Activated T-helper 2 cell treated with anti-CD3 and anti-CD28 coated beads, Interferon-gamma antibody, Interleukin-2, Interleukin-4, amounts not matched to agents 10 μg/mL and 5 μg/mL and 100 μg/mL, durations not matched to agents 14 hours and 24 hours and 36 hours (primary cell): ENCODE data around the gene TSHZ3. TPM values are rescaled to one million over a fixed set of nuclear protein-coding genes. Genes with fewer than 3 reads are reported as not detected.

Source experiments
- DNase-seq: peaks from one replicate; pipeline ENCODE4 v3.0.0; 2021; ENCODE audit warnings: low spot score
- H3K27ac Mint-ChIP-seq: one replicate; pipeline ENCODE4 v1.8.0; 2021; ENCODE audit warnings: mixed read lengths
- H3K27me3 Mint-ChIP-seq: one replicate; pipeline ENCODE4 v1.8.0; 2021; ENCODE audit warnings: low read depth, mixed read lengths
- H3K36me3 Mint-ChIP-seq: one replicate; pipeline ENCODE4 v1.8.0; 2021; ENCODE audit warnings: low read depth, mixed read lengths
- H3K4me1 Mint-ChIP-seq: one replicate; pipeline ENCODE4 v1.8.0; 2021; ENCODE audit warnings: low read depth, mixed read lengths
- H3K4me3 Mint-ChIP-seq: one replicate; pipeline ENCODE4 v1.8.0; 2021; ENCODE audit warnings: low read depth, mild to moderate bottlenecking, moderate library complexity, mixed read lengths
- H3K9me3 Mint-ChIP-seq: one replicate; pipeline ENCODE4 v1.8.0; 2021; ENCODE audit warnings: mixed read lengths
- intact Hi-C: fragments of 100-400 bp; cut with micrococcal nuclease; formaldehyde crosslinking; loops from one replicate; pipeline ENCODE4 v1.15.1; 2023
- total RNA-seq: library from RNA; stranded (reverse); gene quantifications from 2 replicates; pipeline ENCODE4 v1.2.3, GENCODE V29; 2022

TSHZ3 gene
- total RNA-seq, 1 donor from 2014 or later = 0.66 TPM

DNA sequence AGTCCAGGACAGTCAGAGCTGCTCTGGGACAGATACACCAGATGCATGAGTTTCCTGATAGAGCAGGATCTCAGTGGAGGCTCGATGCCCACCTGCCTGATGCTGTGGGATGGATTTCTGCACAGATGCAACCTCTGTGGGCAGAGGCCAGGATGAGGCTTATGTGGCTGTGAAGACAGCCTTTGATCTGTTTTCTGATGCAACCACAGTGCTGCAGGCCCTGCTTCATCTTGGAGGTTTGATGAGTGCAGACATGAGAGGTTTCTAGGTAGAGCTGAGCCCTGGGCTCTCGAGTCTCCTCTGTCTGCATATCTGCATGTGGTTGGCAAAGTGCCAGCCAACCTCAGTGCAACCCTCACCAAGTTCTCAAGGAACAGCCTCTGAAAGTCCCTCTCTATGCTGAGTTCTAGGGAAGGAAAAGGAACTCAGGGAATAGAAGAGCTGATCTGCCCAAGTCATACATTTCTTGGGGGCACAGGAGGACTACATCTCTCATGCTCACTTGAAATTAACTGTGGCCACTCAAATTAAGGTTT, 23.1 kb upstream of the TSHZ3 start:
- H3K27me3 Mint-ChIP-seq = peaks cover 5% of the 10 kb centered on the region
- no peaks in the 10 kb centered on the region for H3K9me3 Mint-ChIP-seq
- H3K36me3 Mint-ChIP-seq = no peaks in the 10 kb centered on the region
- DNase-seq = no peak
- intact Hi-C loops = no loop called here
- no peak overlapping the region for H3K4me3 Mint-ChIP-seq
- H3K27ac Mint-ChIP-seq = no peak overlapping the region
- no peaks in the 10 kb centered on the region for H3K4me1 Mint-ChIP-seq

- Mint-ChIP-seq H3K27ac (no peak overlapping the region), H3K4me1 (no peaks in the 10 kb centered on the region), H3K27me3 (peaks cover 5% of the 10 kb centered on the region), H3K36me3 (no peaks in the 10 kb centered on the region), H3K4me3 (no peak overlapping the region), H3K9me3 (no peaks in the 10 kb centered on the region)
- no peak for DNase-seq
- intact Hi-C loops = no loop called here
Measured at GRCh38 chr19:31370216-31370615, 21.0 kb upstream of the TSHZ3 start.

GRCh38 chr19:31364963-31365362, 15.7 kb upstream of the TSHZ3 start:
- no peak overlapping the region for H3K27ac Mint-ChIP-seq
- no peaks in the 10 kb centered on the region for H3K36me3 Mint-ChIP-seq
- no peaks in the 10 kb centered on the region for H3K9me3 Mint-ChIP-seq
- no peak overlapping the region for H3K4me3 Mint-ChIP-seq
- peaks cover 12% of the 10 kb centered on the region for H3K27me3 Mint-ChIP-seq
- H3K4me1 Mint-ChIP-seq = no peaks in the 10 kb centered on the region
- intact Hi-C loops = no loop called here
- DNase-seq = no peak

DNA sequence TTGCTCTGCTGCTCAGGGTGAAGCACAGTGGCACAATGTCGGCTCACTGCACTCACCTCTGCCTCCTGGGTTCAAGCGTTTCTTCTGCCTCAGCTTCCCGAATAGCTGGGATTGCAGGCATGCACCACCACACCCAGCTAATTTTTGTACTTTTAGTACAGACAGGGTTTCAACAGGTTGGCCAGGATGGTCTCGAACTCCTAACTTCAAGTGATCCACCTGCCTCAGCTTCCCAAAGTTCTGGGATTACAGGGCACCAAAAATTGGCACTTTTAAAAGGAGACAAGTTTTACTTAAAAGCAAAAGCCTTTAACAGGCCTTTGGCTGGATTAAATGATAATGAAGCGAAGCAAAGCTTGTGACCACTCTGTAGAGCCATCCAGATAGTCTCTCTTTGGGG, 12.5 kb upstream of the TSHZ3 start:
- intact Hi-C loops = no loop called here
- peaks cover 26% of the 10 kb centered on the region for H3K27me3 Mint-ChIP-seq
- no peaks in the 10 kb centered on the region for H3K36me3 Mint-ChIP-seq
- no peak for DNase-seq
- no peaks in the 10 kb centered on the region for H3K9me3 Mint-ChIP-seq
- H3K4me3 Mint-ChIP-seq = no peak overlapping the region
- no peak overlapping the region for H3K27ac Mint-ChIP-seq
- H3K4me1 Mint-ChIP-seq = peaks cover 2% of the 10 kb centered on the region

DNA sequence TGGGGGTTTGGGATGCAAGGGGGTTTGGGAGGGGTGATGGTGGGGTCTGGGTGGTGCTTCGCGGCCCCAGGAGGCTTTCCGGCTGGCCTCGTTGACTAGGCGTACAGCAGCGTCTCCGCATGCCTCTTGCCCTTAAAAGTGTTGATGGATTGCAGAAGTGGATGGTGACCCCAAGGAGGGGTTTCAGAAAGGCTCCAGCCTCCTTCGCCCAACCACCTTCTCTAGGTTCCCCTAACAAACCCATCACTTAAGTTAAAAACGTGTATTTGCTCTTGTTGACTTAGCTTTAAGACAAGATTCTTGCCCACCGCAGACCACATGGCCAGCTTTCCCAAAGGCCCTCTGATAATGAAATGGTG, 8.1 kb upstream of the TSHZ3 start:
- Mint-ChIP-seq H3K36me3 (no peaks in the 10 kb centered on the region), H3K4me1 (peaks cover 14% of the 10 kb centered on the region), H3K27me3 (peaks cover 61% of the 10 kb centered on the region), H3K27ac (no peak overlapping the region), H3K4me3 (no peak overlapping the region), H3K9me3 (no peaks in the 10 kb centered on the region)
- no peak for DNase-seq
- intact Hi-C loops = loop anchor here (1.0 to 10.0 kb wide), 6 partner anchors 145 to 1825 kb away; partner anchors contain the start of gene ZNF536

GRCh38 chr19:31356587-31357314, 7.5 kb upstream of the TSHZ3 start:
- Mint-ChIP-seq H3K27ac (peak overlapping the region; percentile 42), H3K9me3 (no peaks in the 10 kb centered on the region)

GRCh38 chr19:31355665-31356289, 6.5 kb upstream of the TSHZ3 start:
- Mint-ChIP-seq H3K27ac (no peak overlapping the region), H3K36me3 (no peaks in the 10 kb centered on the region)
- intact Hi-C loops = loop anchor here (2.0 to 10.0 kb wide), 5 partner anchors 143 to 1823 kb away; partner anchors contain the start of gene ZNF536

More at GRCh38 chr19:31356587-31357314, 7.5 kb upstream of the TSHZ3 start:
- H3K4me1 Mint-ChIP-seq = peaks cover 17% of the 10 kb centered on the region
- peaks cover 62% of the 10 kb centered on the region for H3K27me3 Mint-ChIP-seq
- H3K4me3 Mint-ChIP-seq = no peak overlapping the region
- intact Hi-C loops = loop anchor here (1.0 to 10.0 kb wide), 6 partner anchors 144 to 1824 kb away; partner anchors contain the start of gene ZNF536
- no peak for DNase-seq
- no peaks in the 10 kb centered on the region for H3K36me3 Mint-ChIP-seq

DNA sequence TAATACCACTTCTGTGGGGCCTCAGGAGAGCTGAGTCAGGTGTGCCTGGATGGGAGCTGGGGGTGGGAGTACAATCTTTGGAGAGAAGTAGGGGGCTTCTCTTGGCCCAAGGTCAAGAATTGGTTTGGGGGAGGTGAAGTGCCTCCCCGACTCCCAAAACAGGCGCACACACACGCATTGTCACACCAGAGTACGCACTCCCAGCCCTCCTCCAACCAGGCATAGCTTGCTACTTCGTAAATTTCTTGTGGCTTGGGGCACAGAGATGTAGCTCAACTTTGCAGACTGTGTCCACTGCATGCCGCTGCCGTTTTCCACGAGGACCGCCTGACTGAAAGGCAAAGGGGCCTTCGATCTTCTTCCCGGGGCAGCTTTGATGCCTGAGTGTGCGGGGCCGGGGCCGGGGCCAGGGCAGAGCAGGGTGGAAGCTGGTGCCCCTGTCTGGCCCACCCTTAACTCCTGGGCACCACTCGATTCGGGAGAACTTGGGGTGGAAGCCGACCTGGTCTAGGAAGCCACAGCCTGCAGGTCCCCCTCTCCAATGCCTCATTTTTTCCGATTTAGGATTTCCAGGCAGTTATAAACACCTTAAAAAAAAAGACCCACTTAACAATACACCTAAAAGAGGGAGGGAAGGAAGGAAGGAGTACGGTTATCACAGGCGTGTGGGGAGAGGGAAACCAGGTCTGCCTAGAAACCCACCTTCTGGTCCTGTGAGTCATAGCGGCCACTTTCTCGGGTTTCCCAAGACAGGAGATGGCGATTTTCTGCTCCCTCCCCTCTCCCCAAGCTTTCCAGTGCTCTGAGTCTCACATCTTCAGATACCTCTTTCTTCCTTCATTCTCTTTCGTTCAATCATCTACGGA, 5.8 kb upstream of the TSHZ3 start:
- no peak for DNase-seq
- Mint-ChIP-seq H3K4me3 (no peak overlapping the region), H3K27ac (no peak overlapping the region), H3K4me1 (peaks cover 19% of the 10 kb centered on the region), H3K9me3 (no peaks in the 10 kb centered on the region), H3K27me3 (peaks cover 64% of the 10 kb centered on the region), H3K36me3 (no peaks in the 10 kb centered on the region)
- intact Hi-C loops = loop anchor here (5.0 to 10.0 kb wide), 4 partner anchors 143 to 1823 kb away; partner anchors contain the start of gene ZNF536

More at GRCh38 chr19:31355665-31356289, 6.5 kb upstream of the TSHZ3 start:
- no peak for DNase-seq
- H3K4me1 Mint-ChIP-seq = peaks cover 19% of the 10 kb centered on the region
- H3K27me3 Mint-ChIP-seq = peaks cover 64% of the 10 kb centered on the region
- H3K4me3 Mint-ChIP-seq = no peak overlapping the region
- H3K9me3 Mint-ChIP-seq = no peaks in the 10 kb centered on the region

DNA sequence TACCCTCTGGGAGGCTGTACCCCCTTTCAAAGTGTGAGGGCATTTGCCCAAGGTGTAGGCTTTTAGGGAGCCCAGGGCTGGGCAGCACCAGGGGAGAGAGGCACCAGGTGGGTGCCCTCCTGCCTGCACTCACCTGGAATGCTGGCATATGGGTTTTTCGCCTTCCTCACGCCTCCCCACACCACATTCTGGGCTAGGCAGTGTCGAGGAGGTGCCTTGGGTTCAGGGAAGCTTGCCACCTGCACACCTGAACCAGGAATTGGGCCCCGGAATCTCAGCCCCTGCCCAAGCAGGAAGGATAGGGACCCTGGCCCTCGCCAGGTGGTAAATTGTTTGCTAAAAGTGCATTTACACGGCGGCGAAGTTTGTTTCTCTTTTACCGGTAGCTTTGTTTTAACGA, 5.1 kb upstream of the TSHZ3 start:
- Mint-ChIP-seq H3K27me3 (peaks cover 64% of the 10 kb centered on the region), H3K4me3 (no peak overlapping the region), H3K4me1 (peaks cover 19% of the 10 kb centered on the region), H3K27ac (no peak overlapping the region), H3K9me3 (no peaks in the 10 kb centered on the region), H3K36me3 (no peaks in the 10 kb centered on the region)
- intact Hi-C loops = loop anchor here (10.0 kb wide), 1 partner anchor 980 kb away; the partner anchor contains the start of gene ZNF536
- no peak for DNase-seq

GRCh38 chr19:31353833-31354232, 4.6 kb upstream of the TSHZ3 start:
- Mint-ChIP-seq H3K27ac (no peak overlapping the region), H3K4me1 (peaks cover 19% of the 10 kb centered on the region), H3K36me3 (no peaks in the 10 kb centered on the region), H3K4me3 (no peak overlapping the region), H3K9me3 (no peaks in the 10 kb centered on the region), H3K27me3 (peaks cover 64% of the 10 kb centered on the region)
- DNase-seq = no peak
- intact Hi-C loops = loop anchor here (10.0 kb wide), 1 partner anchor 979 kb away; the partner anchor contains the start of gene ZNF536

DNA sequence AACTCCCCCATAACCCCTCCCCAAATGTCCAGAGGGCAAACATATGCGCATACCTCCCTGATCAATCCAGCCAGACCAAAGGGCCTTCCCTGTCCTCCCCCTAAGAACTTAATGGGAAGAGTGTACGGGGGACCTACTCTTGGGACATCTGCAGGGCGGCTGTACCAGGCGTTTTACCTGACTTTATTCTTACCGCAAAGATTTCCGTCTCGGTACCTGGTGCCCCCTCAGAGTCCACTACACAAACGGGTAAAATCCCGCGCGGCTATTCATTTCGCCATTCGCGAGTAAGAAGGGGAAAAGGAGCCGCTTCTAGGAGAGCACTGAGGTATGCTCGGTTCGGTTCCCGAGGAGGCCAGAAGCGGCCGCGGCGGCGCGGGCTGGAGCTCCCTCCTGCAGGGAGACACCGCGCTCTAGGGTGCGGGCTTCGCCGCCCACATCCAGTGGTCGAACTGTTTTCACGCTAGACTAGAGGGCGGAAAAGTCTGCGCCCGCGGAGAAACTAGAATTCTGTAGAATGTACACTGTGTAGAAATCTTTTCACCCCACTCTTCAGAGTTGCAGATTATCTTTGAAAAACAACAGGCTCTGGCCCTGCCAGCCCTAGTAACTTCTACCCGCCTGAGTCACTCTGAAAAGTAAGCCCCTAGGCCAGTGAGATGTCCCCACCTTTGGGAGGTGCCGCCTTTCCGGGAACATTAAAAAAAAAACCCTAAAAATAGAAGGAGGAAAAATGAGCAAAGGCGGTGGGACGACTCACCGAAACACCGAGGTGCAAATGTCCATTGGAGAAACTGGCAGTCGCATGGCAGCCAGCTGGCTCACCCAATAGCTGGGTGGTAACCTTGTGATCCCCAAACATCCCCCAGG, 3.8 kb upstream of the TSHZ3 start:
- Mint-ChIP-seq H3K4me1 (peaks cover 24% of the 10 kb centered on the region), H3K36me3 (peaks cover 4% of the 10 kb centered on the region), H3K27me3 (peaks cover 67% of the 10 kb centered on the region), H3K4me3 (no peak overlapping the region), H3K27ac (no peak overlapping the region), H3K9me3 (no peaks in the 10 kb centered on the region)
- intact Hi-C loops = loop anchor here (10.0 kb wide), 1 partner anchor 978 kb away; the partner anchor contains the start of gene ZNF536
- no peak for DNase-seq
